Effector CD8-positive, alpha-beta T cell (primary cell): ENCODE results near the gene COL10A1.

ENCODE experiments used
- DNase-seq: peaks from one replicate; lab custom pipeline; 2025; lab: John Stamatoyannopoulos, UW
- total RNA-seq, 4 experiments: gene quantifications; one replicate each; lab custom pipeline; 2026; lab: John Stamatoyannopoulos, UW

COL10A1 gene
- 0 reads per million in 4 experiments for total RNA-seq

GRCh38 chr6:116126032-116126431 lies at the start of gene COL10A1:
Gene COL10A1 (minus strand): TSS chr6:116126132. CDS start chr6:116125492, 640 bp downstream.
- DNase-seq, result no peak

- no peak for DNase-seq
Measured at GRCh38 chr6:116175344-116175743, 49.4 kb upstream of the COL10A1 start.

GRCh38 chr6:116173928-116174327 lies 48.0 kb upstream of the COL10A1 start:
- no peak for DNase-seq

- DNase-seq, result no peak
Measured at GRCh38 chr6:116170358-116171057, 44.6 kb upstream of the COL10A1 start.

- DNase-seq, result no peak
Measured at GRCh38 chr6:116169880-116170279, 43.9 kb upstream of the COL10A1 start.

- no peak for DNase-seq
Measured at GRCh38 chr6:116168148-116168547, 42.2 kb upstream of the COL10A1 start.

GRCh38 chr6:116166369-116166768 lies 40.4 kb upstream of the COL10A1 start:
- no peak for DNase-seq

GRCh38 chr6:116165596-116165995 lies 39.7 kb upstream of the COL10A1 start:
- no peak for DNase-seq

- DNase-seq, result no peak
Measured at GRCh38 chr6:116159782-116160524, 34.0 kb upstream of the COL10A1 start.

GRCh38 chr6:116158641-116159040 lies 32.7 kb upstream of the COL10A1 start:
- no peak for DNase-seq

- DNase-seq, result no peak
Measured at GRCh38 chr6:116157391-116157790, 31.5 kb upstream of the COL10A1 start.

- no peak for DNase-seq
Measured at GRCh38 chr6:116156405-116157326, 30.7 kb upstream of the COL10A1 start.

- DNase-seq, result no peak
Measured at GRCh38 chr6:116154887-116155286, 29.0 kb upstream of the COL10A1 start.

- DNase-seq, result no peak
Measured at GRCh38 chr6:116152620-116153019, 26.7 kb upstream of the COL10A1 start.

- no peak for DNase-seq
Measured at GRCh38 chr6:116145803-116146675, 20.1 kb upstream of the COL10A1 start.

- no peak for DNase-seq
Measured at GRCh38 chr6:116144605-116145004, 18.7 kb upstream of the COL10A1 start.

- DNase-seq, result no peak
Measured at GRCh38 chr6:116139917-116140316, 14.0 kb upstream of the COL10A1 start.

- DNase-seq, result no peak
Measured at GRCh38 chr6:116136933-116137340, 11.0 kb upstream of the COL10A1 start.

GRCh38 chr6:116136373-116136772 lies 10.4 kb upstream of the COL10A1 start:
- no peak for DNase-seq

- DNase-seq, result no peak
Measured at GRCh38 chr6:116133453-116133852, 7.5 kb upstream of the COL10A1 start.
